ENCODE data around the gene QSOX1.
"Not testable (repeated sequence)": the region's sequence is repeated elsewhere in the genome, so short reads cannot be mapped to it uniquely, and the experiment has no call there.

Gene QSOX1

GRCh38 chr1:180196436-180197003 is 41.9 kb downstream of the QSOX1 start:
- no peak overlapping the region for H3K4me3 ChIP-seq (replicated peaks; ENCODE audit: low read depth, low read length)
- DNase-seq (ENCODE audit: extremely low read depth, low read depth), result no peak
- TF ChIP-seq CTCF (IDR thresholded peaks at IDR 0.05; ENCODE audit: low read depth, low read length, missing control alignments), result no peak

- TF ChIP-seq CTCF (IDR thresholded peaks at IDR 0.05; ENCODE audit: low read depth, low read length, missing control alignments), result no peak
- no peak overlapping the region for H3K4me3 ChIP-seq (replicated peaks; ENCODE audit: low read depth, low read length)
- DNase-seq (ENCODE audit: extremely low read depth, low read depth), result no peak
Observed at GRCh38 chr1:180197231-180197630, 42.6 kb downstream of the QSOX1 start.

- DNase-seq (ENCODE audit: extremely low read depth, low read depth), result no peak
- no peak overlapping the region for H3K4me3 ChIP-seq (replicated peaks; ENCODE audit: low read depth, low read length)
- TF ChIP-seq CTCF (IDR thresholded peaks at IDR 0.05; ENCODE audit: low read depth, low read length, missing control alignments), result no peak
Observed at GRCh38 chr1:180198196-180198595, 43.5 kb downstream of the QSOX1 start.

- H3K4me3 ChIP-seq (replicated peaks; ENCODE audit: low read depth, low read length), result no peak overlapping the region
- DNase-seq (ENCODE audit: extremely low read depth, low read depth), result no peak
- no peak for TF ChIP-seq CTCF (IDR thresholded peaks at IDR 0.05; ENCODE audit: low read depth, low read length, missing control alignments)
Observed at GRCh38 chr1:180198611-180199010, 43.9 kb downstream of the QSOX1 start.

- no peak for TF ChIP-seq CTCF (IDR thresholded peaks at IDR 0.05; ENCODE audit: low read depth, low read length, missing control alignments)
- no peak overlapping the region for H3K4me3 ChIP-seq (replicated peaks; ENCODE audit: low read depth, low read length)
- no peak for DNase-seq (ENCODE audit: extremely low read depth, low read depth)
Observed at GRCh38 chr1:180199018-180199417, 44.3 kb downstream of the QSOX1 start.

- H3K4me3 ChIP-seq (replicated peaks; ENCODE audit: low read depth, low read length), result no peak overlapping the region
- DNase-seq (ENCODE audit: extremely low read depth, low read depth), result no peak
- no peak for TF ChIP-seq CTCF (IDR thresholded peaks at IDR 0.05; ENCODE audit: low read depth, low read length, missing control alignments)
Observed at GRCh38 chr1:180201451-180202200, 47.0 kb downstream of the QSOX1 start.

- H3K4me3 ChIP-seq (replicated peaks; ENCODE audit: low read depth, low read length); DNase-seq (ENCODE audit: extremely low read depth, low read depth): not testable (repeated sequence)
Observed at GRCh38 chr1:180202588-180202987, 47.9 kb downstream of the QSOX1 start.

All from HFF-Myc (cell line).